ENCODE measurements around the gene OBSCN.

Gene OBSCN

GRCh38 chr1:228391411-228392020, 183.7 kb downstream of the OBSCN start:
- DNase-seq (ENCODE audit: low spot score): no peak

- DNase-seq (ENCODE audit: low spot score): no peak
These were observed 184.5 kb downstream of the OBSCN start for GRCh38 chr1:228392111-228392936.

- peak; percentile 31 for DNase-seq (ENCODE audit: low spot score)
These were observed 185.4 kb downstream of the OBSCN start for GRCh38 chr1:228393268-228393701.

- no peak for DNase-seq (ENCODE audit: low spot score)
These were observed 186.1 kb downstream of the OBSCN start for GRCh38 chr1:228393811-228394570.

DNA sequence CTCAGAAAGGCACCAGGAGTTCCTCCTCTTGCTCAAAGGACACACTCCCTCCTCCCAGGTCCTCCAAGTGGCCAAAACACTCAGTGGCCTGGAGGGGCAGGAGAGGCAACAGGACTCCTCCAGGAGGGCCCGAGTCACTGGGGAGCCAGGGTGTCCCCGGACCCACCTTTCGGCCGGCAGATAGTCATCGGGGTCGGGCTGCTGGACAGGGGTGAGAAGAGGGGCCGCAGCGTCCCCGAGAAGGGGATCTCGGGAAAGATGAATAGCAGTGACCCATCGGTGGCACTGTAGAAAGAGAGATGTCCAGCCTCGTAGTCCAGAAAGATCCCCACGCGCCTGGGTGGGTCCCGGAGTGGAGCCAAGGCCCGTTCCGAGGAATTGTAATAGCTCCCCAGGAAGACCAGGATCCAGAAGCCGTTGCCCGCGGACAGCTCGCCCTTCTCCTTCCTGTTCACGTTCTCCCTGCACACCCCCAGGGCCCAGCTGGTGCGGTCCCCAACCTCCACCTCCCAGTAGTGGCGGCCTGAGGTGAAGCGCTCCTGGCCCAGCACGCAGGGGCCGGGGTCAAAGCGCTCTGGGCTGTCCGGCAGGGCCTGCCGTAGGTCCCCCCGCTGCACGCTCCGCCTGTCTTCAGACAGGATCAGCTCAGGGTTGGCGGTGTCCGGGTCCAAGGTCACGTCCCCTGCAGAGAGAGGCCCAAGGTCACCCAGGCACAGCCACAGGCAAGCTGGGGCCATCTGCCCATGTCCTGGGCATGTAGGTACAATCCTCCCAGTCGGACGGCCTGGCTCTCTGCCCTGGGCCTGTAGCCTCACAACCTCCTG, 186.9 kb downstream of the OBSCN start:
- DNase-seq (ENCODE audit: low spot score): no peak

DNA sequence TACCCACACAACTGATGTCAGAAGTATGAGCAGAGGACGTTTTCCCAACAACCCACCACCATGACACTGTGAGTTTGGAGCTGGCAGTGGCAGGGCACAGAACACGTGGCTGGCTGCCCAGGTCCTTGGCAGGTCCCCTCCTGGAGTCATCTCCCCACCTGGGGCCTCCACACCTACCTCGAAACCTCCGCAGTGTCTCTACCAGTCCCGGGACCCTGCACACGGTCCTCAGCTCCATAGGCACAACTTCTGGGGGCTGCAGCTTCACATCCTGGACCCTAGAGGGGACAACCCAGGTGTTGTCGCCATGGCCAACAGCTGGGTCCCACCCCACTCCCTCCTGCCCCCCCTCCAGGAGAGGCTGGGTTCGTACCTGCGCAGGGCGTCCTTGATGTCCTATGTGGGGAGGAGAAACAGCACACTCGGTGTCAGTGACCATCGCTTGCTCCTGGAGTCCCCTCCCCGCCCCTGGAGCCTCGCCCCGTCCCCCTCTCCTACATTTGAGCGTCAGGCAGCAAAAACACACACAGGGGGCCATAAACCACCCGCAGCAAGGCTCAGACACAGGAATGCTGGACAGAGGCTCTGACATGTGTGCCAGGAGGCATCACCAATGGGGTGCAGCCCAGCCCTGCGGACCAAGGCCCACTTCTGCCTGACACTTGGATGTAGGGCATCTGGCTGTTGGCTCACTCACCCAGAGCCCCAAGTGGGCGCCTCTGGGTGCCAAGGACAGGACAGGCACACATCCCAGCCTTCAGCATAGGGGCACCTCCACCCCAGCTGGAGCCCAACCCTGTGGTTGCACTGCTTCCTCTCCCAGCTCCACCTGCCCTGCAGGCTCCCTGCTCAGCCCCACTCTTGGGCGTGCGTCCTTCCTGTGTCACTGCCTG, 189.2 kb downstream of the OBSCN start:
- no peak for DNase-seq (ENCODE audit: low spot score)

DNA sequence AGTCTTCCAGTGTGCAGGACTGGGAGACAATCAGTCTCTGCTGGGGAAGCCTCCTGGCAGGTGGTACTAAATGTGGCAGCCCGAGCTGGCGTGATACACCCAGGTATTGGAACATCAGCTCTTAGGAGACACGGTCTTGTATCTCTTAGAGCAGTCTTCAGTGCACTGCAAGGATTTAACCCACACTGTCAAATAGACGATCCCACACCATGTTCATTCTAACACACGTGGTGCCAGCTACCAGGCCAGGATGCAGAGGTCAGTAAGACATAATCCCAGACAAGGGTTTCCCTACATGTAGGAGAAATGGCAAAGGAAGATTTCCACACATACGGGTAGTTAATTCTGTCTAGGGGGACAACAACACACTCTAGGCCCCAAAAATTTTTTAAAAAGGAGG, 190.1 kb downstream of the OBSCN start:
- no peak for DNase-seq (ENCODE audit: low spot score)

DNA sequence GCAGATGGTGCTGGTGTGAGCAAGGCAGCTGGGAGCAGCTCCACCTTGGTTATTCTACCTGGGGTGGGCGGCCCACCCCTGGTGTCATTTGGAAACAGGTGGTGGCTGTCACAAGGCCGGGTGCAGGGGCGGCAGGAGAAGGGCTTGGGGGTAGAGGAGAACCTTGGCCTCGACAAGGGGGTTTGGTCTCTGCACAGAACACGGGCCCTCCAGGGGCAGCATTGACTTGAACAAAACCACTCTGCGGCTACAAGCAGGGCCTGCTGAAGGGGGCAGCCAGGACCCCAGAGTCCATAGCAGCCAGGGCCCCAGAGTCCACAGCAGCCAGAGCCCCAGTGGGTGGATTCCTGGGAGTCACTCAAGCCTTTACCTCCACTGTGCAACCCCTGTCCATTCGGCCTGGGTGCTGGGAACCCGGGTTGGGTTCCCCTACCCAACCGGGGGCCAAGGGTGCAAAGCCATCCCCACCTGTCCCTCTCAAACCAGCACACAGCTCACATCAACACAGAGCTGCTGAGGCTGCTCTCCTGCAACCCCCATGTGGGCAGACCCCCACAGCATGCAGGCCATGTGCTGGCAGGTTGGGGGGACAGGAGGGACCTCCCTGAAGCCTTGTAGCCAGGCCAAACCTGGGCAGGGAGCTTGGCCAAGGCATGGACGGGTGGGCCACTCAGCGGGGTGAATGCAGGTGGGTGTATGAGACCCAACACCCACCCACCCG, 191.1 kb downstream of the OBSCN start:
- no peak for DNase-seq (ENCODE audit: low spot score)

- no peak for DNase-seq (ENCODE audit: low spot score)
These were observed 191.8 kb downstream of the OBSCN start for GRCh38 chr1:228399531-228400236.

GRCh38 chr1:228400237-228400651, 192.4 kb downstream of the OBSCN start:
- no peak for DNase-seq (ENCODE audit: low spot score)

GRCh38 chr1:228400692-228401454, 193.0 kb downstream of the OBSCN start:
- DNase-seq (ENCODE audit: low spot score): no peak

DNA sequence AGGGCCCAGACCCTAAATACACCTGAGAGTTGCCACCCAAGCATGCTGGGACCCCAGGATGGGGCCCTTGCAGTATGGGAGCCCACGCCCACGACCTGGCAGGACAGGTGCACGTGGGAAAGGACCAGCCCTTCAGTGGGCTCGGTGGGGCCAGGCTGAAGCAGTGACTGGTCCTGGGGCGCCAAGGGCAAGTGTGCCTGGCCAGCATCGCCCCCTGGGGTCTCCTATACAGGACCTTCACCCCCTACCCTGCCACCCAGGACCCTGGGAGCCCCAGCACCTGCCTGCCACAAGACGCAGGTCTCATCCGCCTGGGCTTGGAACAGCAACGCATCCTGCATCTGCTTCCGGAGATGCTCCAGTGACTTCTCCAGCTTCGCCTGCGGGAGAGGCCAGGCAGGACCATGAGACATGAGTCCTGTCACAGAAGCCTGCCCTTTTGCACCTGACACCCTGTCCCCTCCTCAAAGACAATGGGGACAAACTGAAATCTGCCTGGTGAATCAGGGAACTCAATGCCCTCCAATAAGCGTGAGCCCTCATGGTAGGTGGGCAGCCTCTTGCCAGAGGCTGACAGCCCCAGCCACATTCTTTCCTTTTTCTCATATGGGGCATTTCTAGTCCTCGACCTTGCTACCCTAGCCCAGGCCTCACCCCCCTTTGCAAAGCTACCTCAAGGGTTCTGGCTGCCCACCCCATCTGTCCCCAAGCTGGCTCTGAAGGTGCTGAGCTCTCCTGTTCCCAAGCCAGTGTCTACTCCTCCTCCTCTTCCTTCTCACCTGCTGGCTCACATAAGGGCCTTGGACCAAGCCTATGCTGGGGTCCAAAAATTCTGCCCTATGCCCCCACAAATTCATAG, 194.2 kb downstream of the OBSCN start:
- DNase-seq (ENCODE audit: low spot score): no peak

GRCh38 chr1:228402641-228403025, 194.8 kb downstream of the OBSCN start:
- DNase-seq (ENCODE audit: low spot score): no peak

- DNase-seq (ENCODE audit: low spot score): no peak
These were observed 195.4 kb downstream of the OBSCN start for GRCh38 chr1:228403231-228403631.

DNA sequence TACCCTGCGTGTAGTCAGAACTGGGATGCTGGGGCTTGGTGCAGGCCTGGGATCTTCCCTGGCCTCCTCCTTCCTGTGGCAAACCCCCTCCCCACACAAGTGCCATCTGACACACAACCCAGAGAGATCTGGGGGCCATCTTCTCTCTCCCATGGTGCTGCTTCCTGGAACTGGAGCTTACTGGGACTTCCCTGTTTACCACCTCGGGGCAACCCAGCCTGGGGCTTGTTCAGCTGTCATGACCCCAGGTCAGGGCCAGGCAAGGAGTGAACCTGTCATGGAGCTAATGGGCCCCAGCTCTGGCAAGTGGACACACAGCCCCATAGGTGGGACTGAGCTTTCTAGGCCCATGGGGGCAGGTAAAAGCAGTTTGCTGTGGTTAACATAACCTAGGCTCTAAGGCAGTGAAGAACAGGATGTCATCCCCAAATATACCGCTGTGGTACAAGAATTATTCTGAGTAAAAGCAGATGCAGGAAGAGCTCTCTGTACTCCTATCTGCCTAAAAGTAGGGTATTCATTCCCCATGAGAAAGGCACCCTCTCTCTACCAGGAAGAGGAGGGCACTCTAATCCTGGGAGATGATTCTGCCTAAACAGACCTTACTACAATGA, 196.4 kb downstream of the OBSCN start:
- DNase-seq (ENCODE audit: low spot score): no peak

DNA sequence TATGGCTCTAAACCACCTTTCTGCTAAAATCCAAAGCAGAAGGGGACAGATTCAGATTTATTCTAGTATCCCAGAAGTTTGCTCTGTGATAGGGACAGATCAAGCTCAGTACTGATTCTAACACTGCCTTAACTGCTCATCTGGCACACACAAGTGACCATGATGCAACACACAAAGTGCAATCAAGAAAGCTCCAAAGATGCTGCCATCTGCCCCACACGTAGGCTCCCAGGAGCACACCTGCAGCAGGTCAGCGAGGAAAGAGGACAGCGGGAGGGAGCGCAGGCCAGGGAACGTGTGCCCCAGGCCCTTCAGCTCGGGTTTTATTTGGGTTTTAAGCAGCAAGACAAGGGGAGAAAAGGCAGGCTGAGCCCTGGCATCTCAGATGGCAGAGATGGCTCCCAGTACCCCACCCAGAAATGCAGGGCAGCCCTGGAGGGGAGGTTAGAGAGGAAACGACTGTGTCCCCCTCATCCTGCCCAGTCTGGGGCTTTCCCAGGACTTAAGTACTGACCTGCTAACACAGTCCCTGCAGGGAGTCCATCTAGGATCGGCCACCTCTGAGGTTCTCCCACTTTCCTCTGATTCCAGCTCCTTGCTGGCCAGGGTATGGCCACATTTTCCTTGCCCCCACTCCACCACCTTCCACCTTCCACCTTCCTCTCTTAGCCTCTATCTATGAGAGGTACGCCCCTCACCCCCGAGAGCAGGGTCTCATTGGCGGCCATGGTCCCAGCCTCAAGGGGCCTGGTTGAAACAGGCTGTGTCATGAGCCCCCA, 197.5 kb downstream of the OBSCN start:
- DNase-seq (ENCODE audit: low spot score): no peak

DNA sequence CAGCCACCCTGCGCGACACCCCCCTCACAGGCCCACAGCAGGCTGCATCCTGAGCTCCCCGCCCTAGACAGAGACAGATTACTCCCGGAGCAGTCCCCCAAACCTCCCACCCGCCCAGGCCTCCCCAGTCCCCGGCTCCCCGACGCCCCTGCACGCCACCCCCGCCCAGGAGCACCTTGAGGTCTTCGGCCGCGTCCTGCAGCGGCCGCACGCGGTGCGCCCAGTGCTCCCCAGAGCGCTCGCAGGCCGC, 198.1 kb downstream of the OBSCN start:
- no peak for DNase-seq (ENCODE audit: low spot score)

Measured in kidney capillary endothelial cell (primary cell).